Measurements from ENCODE around the gene GREB1. TPM values are rescaled to one million over a fixed set of nuclear protein-coding genes. Genes with fewer than 3 reads are reported as not detected.

The GREB1 gene
- total and polyA plus RNA-seq, 2 of the 13 experiments (the other 11 are each of a cell fraction or from before 2014, with no cell fraction given): 31.3 to 61.2 TPM

DNA sequence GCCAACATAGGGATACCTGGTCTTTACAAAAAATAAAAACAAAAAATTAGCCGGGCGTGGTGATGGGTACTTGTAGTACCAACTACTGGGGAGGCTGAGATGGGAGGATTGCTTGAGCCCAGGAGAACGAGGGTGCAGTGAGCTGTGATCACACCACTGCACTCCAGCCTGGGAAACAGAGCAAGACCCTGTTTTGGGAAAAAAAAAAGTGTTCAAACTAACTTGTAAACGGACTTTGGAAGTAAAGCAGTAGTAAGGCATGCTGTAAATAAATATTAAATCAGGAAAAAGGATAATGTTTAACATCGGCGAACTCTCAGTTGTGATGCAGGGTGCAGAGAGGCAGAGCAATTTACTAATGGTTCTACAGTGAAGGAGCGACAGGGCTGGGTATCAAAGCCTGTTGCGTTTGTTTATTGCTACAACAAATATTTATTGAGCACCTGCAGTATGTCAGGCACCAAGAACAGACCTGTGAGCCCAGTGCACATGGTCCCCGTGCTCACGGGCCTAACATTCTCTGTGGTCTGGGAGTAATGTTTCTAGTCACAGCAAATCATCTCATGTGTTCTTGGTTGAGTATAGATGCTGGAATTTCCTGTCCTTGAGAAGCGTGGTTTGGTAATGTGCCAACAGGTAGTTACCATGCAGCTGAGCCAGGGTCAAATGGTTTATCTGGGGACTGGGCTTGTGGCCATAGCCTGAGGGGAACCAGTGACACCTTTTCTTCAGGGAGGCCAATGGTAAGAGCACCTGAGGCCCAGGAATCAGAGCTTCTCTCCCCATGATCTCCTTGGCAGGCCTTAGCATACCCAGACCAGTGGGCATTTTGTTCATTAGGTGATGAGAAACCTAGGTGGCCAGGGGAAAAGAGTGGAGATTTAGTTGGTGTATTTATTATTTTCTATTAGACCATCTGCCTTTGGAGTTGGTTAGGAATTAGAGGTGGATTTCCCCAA is 27.9 kb upstream of the GREB1 start (continued):
- TF ChIP-seq, protein P1, sequence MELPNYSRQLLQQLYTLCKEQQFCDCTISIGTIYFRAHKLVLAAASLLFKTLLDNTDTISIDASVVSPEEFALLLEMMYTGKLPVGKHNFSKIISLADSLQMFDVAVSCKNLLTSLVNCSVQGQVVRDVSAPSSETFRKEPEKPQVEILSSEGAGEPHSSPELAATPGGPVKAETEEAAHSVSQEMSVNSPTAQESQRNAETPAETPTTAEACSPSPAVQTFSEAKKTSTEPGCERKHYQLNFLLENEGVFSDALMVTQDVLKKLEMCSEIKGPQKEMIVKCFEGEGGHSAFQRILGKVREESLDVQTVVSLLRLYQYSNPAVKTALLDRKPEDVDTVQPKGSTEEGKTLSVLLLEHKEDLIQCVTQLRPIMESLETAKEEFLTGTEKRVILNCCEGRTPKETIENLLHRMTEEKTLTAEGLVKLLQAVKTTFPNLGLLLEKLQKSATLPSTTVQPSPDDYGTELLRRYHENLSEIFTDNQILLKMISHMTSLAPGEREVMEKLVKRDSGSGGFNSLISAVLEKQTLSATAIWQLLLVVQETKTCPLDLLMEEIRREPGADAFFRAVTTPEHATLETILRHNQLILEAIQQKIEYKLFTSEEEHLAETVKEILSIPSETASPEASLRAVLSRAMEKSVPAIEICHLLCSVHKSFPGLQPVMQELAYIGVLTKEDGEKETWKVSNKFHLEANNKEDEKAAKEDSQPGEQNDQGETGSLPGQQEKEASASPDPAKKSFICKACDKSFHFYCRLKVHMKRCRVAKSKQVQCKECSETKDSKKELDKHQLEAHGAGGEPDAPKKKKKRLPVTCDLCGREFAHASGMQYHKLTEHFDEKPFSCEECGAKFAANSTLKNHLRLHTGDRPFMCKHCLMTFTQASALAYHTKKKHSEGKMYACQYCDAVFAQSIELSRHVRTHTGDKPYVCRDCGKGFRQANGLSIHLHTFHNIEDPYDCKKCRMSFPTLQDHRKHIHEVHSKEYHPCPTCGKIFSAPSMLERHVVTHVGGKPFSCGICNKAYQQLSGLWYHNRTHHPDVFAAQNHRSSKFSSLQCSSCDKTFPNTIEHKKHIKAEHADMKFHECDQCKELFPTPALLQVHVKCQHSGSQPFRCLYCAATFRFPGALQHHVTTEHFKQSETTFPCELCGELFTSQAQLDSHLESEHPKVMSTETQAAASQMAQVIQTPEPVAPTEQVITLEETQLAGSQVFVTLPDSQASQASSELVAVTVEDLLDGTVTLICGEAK (IDR thresholded peaks at IDR 0.05): no peak
- TF ChIP-seq, protein P1 (CRISPR knock-in tag; IDR thresholded peaks at IDR 0.05): no peak
- TF ChIP-seq, protein P2, sequence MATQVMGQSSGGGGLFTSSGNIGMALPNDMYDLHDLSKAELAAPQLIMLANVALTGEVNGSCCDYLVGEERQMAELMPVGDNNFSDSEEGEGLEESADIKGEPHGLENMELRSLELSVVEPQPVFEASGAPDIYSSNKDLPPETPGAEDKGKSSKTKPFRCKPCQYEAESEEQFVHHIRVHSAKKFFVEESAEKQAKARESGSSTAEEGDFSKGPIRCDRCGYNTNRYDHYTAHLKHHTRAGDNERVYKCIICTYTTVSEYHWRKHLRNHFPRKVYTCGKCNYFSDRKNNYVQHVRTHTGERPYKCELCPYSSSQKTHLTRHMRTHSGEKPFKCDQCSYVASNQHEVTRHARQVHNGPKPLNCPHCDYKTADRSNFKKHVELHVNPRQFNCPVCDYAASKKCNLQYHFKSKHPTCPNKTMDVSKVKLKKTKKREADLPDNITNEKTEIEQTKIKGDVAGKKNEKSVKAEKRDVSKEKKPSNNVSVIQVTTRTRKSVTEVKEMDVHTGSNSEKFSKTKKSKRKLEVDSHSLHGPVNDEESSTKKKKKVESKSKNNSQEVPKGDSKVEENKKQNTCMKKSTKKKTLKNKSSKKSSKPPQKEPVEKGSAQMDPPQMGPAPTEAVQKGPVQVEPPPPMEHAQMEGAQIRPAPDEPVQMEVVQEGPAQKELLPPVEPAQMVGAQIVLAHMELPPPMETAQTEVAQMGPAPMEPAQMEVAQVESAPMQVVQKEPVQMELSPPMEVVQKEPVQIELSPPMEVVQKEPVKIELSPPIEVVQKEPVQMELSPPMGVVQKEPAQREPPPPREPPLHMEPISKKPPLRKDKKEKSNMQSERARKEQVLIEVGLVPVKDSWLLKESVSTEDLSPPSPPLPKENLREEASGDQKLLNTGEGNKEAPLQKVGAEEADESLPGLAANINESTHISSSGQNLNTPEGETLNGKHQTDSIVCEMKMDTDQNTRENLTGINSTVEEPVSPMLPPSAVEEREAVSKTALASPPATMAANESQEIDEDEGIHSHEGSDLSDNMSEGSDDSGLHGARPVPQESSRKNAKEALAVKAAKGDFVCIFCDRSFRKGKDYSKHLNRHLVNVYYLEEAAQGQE (IDR thresholded peaks at IDR 0.05; ENCODE audit: borderline replicate concordance in 1 of 2, low read depth in 1 of 2, low read length in 2 of 2): peak in 1 of 2 experiments; percentile 46; a peak in 1 of 4 replicates
- TF ChIP-seq CBFB (CRISPR knock-in tag; IDR thresholded peaks at IDR 0.05): peak; percentile 85
- no peak for TF ChIP-seq GPN1 (CRISPR knock-in tag; IDR thresholded peaks at IDR 0.05; ENCODE audit: borderline replicate concordance)
- peak; percentile 25; the same call in 1 of the 2 replicates for TF ChIP-seq NFATC3 (CRISPR knock-in tag; IDR thresholded peaks at IDR 0.05)
- no peak for TF ChIP-seq ZNF296 (CRISPR knock-in tag; conservative IDR thresholded peaks at IDR 0.05)
- peak; percentile 90 for TF ChIP-seq ZFX (CRISPR knock-in tag; IDR thresholded peaks at IDR 0.05; ENCODE audit: low read depth)
- TF ChIP-seq MAF1 (CRISPR knock-in tag; IDR thresholded peaks at IDR 0.05; ENCODE audit: borderline replicate concordance): no peak
- TF ChIP-seq, protein P3, sequence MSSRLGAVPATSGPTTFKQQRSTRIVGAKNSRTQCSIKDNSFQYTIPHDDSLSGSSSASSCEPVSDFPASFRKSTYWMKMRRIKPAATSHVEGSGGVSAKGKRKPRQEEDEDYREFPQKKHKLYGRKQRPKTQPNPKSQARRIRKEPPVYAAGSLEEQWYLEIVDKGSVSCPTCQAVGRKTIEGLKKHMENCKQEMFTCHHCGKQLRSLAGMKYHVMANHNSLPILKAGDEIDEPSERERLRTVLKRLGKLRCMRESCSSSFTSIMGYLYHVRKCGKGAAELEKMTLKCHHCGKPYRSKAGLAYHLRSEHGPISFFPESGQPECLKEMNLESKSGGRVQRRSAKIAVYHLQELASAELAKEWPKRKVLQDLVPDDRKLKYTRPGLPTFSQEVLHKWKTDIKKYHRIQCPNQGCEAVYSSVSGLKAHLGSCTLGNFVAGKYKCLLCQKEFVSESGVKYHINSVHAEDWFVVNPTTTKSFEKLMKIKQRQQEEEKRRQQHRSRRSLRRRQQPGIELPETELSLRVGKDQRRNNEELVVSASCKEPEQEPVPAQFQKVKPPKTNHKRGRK (CRISPR knock-in tag; IDR thresholded peaks at IDR 0.05): no peak
- TF ChIP-seq, protein P4, sequence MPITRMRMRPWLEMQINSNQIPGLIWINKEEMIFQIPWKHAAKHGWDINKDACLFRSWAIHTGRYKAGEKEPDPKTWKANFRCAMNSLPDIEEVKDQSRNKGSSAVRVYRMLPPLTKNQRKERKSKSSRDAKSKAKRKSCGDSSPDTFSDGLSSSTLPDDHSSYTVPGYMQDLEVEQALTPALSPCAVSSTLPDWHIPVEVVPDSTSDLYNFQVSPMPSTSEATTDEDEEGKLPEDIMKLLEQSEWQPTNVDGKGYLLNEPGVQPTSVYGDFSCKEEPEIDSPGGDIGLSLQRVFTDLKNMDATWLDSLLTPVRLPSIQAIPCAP (CRISPR knock-in tag; IDR thresholded peaks at IDR 0.05; ENCODE audit: low read depth): peak; percentile 19; the same call in 1 of the 2 replicates
- 0 out of 2 replicates have a peak, but pooled peaks have one; percentile 2 for TF ChIP-seq KLF9 (CRISPR knock-in tag; IDR thresholded peaks at IDR 0.05; ENCODE audit: low read depth)

Data from HepG2 (cell line).